Measurements from ENCODE around the gene AKAP8L.

AKAP8L gene

GRCh38 chr19:15422296-15423075 lies 3.7 kb upstream of the AKAP8L start:
- CTCF ChIA-PET, result interaction anchor here (3.9 kb wide), 1 partner anchor 9 kb away, joined by 39 read pairs; no protein-coding TSS in a partner anchor

GRCh38 chr19:15421721-15422260 lies 3.0 kb upstream of the AKAP8L start:
- CTCF ChIA-PET, result interaction anchor here (3.9 kb wide), 1 partner anchor 9 kb away, joined by 39 read pairs; no protein-coding TSS in a partner anchor

More at GRCh38 chr19:15422296-15423075, 3.7 kb upstream of the AKAP8L start:
- POLR2A ChIA-PET, result no interaction called here
- DNase-seq (ENCODE audit: low read depth, low spot score), result no peak
- TF ChIP-seq CTCF (IDR thresholded peaks at IDR 0.05; ENCODE audit: insufficient read depth, low read length, missing control alignments), result no peak
- H3K4me3 ChIP-seq (ENCODE audit: low read depth, low read length), result no peak overlapping the region

GRCh38 chr19:15421136-15421695 lies 2.4 kb upstream of the AKAP8L start:
- CTCF ChIA-PET, result interaction anchor here (3.9 kb wide), 1 partner anchor 10 kb away, joined by 39 read pairs; no protein-coding TSS in a partner anchor
- no peak for DNase-seq (ENCODE audit: low read depth, low spot score)
- no peak overlapping the region for H3K4me3 ChIP-seq (ENCODE audit: low read depth, low read length)
- TF ChIP-seq CTCF (IDR thresholded peaks at IDR 0.05; ENCODE audit: insufficient read depth, low read length, missing control alignments), result no peak
- POLR2A ChIA-PET, result interaction anchor here (0.8 kb wide), 1 partner anchor 43 kb away, joined by 5 read pairs; no protein-coding TSS in a partner anchor

More at GRCh38 chr19:15421721-15422260, 3.0 kb upstream of the AKAP8L start:
- no peak for TF ChIP-seq CTCF (IDR thresholded peaks at IDR 0.05; ENCODE audit: insufficient read depth, low read length, missing control alignments)
- DNase-seq (ENCODE audit: low read depth, low spot score), result no peak
- POLR2A ChIA-PET, result no interaction called here
- no peak overlapping the region for H3K4me3 ChIP-seq (ENCODE audit: low read depth, low read length)

GRCh38 chr19:15419413-15420025 lies 731 bp upstream of the AKAP8L start:
- POLR2A ChIA-PET, result interaction anchor here (0.9 to 3.2 kb wide), 10 partner anchors 9 to 266 kb away, joined by 3 to 44 read pairs (median 8); partner anchors contain the start of gene AKAP8
- peak overlapping the region; percentile 62 for H3K4me3 ChIP-seq (ENCODE audit: low read depth, low read length)

GRCh38 chr19:15418231-15418578 lies 583 bp downstream of the AKAP8L start:
- POLR2A ChIA-PET, result interaction anchor here (1.3 to 3.2 kb wide), 4 partner anchors 13 to 38 kb away, joined by 6 to 44 read pairs (median 18); partner anchors contain the start of gene AKAP8
- TF ChIP-seq CTCF (IDR thresholded peaks at IDR 0.05; ENCODE audit: insufficient read depth, low read length, missing control alignments), result no peak
- peak overlapping the region; percentile 96 for H3K4me3 ChIP-seq (ENCODE audit: low read depth, low read length)
- CTCF ChIA-PET, result interaction anchor here (0.6 to 3.9 kb wide), 8 partner anchors 8 to 137 kb away, joined by 3 to 39 read pairs (median 6); no protein-coding TSS in a partner anchor
- no peak for DNase-seq (ENCODE audit: low read depth, low spot score)

More at GRCh38 chr19:15419413-15420025, 731 bp upstream of the AKAP8L start:
- CTCF ChIA-PET, result interaction anchor here (0.6 to 3.9 kb wide), 16 partner anchors 9 to 658 kb away, joined by 3 to 39 read pairs (median 4); partner anchors contain the start of gene AKAP8
- no peak for TF ChIP-seq CTCF (IDR thresholded peaks at IDR 0.05; ENCODE audit: insufficient read depth, low read length, missing control alignments)
- no peak for DNase-seq (ENCODE audit: low read depth, low spot score)

All from AG04449 (cell line).